ENCODE measurements around the gene SREBF2. TPM values are rescaled to one million over a fixed set of nuclear protein-coding genes. Genes with fewer than 3 reads are reported as not detected.
"Not testable (repeated sequence)": the region's sequence is repeated elsewhere in the genome, so short reads cannot be mapped to it uniquely, and the experiment has no call there.

SREBF2 gene
- total and polyA plus RNA-seq, 2 experiments from 2014 or later: 238 to 273 TPM

DNA sequence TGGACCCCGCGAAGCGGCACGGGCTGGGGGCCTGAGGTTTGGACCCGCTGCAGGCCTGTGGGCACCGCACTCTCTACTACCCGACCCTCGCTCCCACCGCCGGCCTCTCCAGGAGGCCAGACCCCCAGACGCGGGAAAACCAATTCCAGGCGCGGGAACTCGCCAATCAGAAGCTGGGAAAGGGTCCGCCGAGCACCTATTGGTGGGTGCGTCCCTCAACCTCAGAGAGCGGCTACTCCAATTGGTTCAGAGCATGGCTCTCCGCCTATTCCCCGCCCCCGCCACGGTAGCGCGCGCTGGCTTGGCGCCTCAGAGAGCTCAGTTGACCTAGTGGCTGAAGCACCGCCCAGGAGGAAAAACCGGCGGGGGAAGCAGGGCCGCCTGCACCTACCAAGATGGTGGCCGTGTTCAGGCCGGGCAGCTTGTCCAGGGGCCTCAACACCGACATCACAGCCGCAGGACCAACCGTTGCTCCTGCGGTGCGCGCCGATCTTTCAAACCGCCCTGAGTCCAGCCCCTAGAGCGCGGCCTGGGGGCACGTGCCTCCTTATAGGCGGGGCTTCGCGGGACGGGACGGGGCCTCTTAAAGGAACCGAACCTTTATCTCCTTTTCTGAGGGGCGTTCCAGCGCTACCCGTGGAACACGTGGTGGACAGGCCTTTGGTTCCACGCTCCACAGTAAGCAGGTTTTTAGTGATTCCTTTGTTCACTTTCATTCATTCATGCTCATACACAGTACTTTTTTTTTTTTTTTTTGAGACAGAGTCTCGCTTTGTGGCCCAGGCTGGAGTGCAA lies 113.9 kb downstream of the SREBF2 start, which contains the start of gene CENPM:
Gene CENPM, minus strand, starts transcription at position 524 of the 795 bp plus-strand sequence. Its CDS starts 76 bp downstream, at position 448.
- H3K9me3 ChIP-seq (ENCODE audit: low read depth): no peaks in the 10 kb centered on the region
- peak; percentile 95 to 97 for DNase-seq (ENCODE audit: low read depth in 1 of 2, low spot score in 1 of 2)
- peaks cover 4% of the 10 kb centered on the region for H3K4me1 ChIP-seq (ENCODE audit: low read depth)
- H3K27ac ChIP-seq: peak within 1 kb of the TSS; percentile 35
- TF ChIP-seq, protein P1, sequence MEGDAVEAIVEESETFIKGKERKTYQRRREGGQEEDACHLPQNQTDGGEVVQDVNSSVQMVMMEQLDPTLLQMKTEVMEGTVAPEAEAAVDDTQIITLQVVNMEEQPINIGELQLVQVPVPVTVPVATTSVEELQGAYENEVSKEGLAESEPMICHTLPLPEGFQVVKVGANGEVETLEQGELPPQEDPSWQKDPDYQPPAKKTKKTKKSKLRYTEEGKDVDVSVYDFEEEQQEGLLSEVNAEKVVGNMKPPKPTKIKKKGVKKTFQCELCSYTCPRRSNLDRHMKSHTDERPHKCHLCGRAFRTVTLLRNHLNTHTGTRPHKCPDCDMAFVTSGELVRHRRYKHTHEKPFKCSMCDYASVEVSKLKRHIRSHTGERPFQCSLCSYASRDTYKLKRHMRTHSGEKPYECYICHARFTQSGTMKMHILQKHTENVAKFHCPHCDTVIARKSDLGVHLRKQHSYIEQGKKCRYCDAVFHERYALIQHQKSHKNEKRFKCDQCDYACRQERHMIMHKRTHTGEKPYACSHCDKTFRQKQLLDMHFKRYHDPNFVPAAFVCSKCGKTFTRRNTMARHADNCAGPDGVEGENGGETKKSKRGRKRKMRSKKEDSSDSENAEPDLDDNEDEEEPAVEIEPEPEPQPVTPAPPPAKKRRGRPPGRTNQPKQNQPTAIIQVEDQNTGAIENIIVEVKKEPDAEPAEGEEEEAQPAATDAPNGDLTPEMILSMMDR (IDR thresholded peaks at IDR 0.05; ENCODE audit: low read depth, low read length): no peak
- no peaks in the 10 kb centered on the region for H3K36me3 ChIP-seq
- H3K4me3 ChIP-seq: peak within 1 kb of the TSS; percentile 50
- H3K27me3 ChIP-seq: no peaks in the 10 kb centered on the region

DNA sequence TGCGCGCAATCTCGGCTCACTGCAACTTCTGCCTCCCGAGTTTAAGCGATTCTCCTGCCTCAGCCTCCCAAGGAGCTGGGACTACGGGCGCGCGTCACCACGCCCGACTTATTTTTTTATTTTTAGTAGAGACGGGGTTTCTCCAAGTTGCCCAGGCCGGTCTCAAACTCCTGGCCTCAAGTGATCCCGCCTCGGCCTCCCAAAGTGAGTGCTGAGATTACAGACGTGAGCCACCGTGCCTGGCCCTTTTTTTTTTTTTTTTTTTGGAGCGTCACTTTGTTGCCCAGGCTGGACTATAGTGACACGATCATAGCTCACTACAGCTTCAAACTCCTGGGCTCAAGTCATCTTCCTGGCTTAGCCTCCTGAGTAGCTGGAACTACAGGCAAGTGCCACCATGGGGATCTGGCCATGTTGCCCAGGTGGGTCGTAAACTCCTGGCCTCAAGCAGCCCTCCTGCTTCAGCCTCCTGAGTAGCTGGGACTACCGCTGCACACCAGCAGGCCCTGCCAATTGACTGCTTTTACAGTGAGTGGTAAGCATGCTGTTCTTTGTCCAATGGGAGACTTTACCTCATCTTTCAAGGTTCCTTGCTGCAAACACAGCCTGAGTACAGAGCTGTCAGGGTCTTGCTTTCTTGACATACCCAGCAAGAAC lies 114.6 kb downstream of the SREBF2 start:
- no peaks in the 10 kb centered on the region for H3K27me3 ChIP-seq
- H3K36me3 ChIP-seq: no peaks in the 10 kb centered on the region
- no peak for DNase-seq (ENCODE audit: low read depth in 1 of 2, low spot score in 1 of 2)
- TF ChIP-seq, protein P1 (IDR thresholded peaks at IDR 0.05; ENCODE audit: low read depth, low read length): no peak
- peak overlapping the region; percentile 50 for H3K4me3 ChIP-seq
- H3K4me1 ChIP-seq (ENCODE audit: low read depth): peaks cover 4% of the 10 kb centered on the region
- no peak overlapping the region for H3K27ac ChIP-seq
- no peaks in the 10 kb centered on the region for H3K9me3 ChIP-seq (ENCODE audit: low read depth)

DNA sequence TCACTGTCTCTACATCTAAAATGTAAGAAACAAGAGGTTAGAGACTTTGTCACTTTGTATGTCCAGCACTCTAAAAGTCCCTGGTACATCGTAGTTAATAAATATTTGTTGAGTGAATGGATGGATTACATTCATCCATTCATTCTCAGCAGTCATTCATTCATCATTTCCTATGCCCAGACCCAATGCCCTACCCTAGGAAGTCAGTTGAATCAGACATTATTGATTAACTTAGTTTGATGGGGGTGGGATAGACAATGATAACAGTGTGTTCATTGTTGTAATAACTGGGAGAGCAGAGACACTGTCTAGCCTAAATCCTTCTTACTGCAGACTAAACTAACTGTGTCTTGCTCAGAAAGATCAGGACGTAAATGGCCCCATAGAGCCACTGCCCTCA lies 115.2 kb downstream of the SREBF2 start:
- Histone ChIP-seq H3K9me3 (ENCODE audit: low read depth) (no peaks in the 10 kb centered on the region), H3K4me3 (no peak overlapping the region), H3K4me1 (ENCODE audit: low read depth) (peaks cover 4% of the 10 kb centered on the region), H3K27me3 (no peaks in the 10 kb centered on the region), H3K36me3 (no peaks in the 10 kb centered on the region), H3K27ac (no peak overlapping the region)
- TF ChIP-seq, protein P1 (IDR thresholded peaks at IDR 0.05; ENCODE audit: low read depth, low read length): no peak
- no peak for DNase-seq (ENCODE audit: low read depth in 1 of 2, low spot score in 1 of 2)

DNA sequence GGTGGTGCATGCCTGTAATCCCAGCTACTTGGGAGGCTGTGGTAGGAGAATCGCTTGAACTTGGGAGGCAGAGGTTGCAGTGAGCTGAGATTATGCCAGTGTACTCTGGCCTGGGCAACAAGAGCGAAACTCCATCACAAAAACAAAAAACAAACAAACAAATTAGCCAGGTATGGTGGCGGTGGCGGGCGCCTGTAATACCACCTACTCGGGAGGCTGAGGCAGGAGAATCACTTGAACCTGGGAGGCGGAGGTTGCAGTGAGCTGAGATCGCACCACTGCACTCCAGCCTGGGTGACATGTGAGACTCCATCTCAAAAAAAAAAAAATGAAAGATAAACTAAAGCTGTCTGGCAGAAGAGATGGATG lies 116.0 kb downstream of the SREBF2 start:
- H3K4me1 ChIP-seq (ENCODE audit: low read depth); H3K9me3 ChIP-seq (ENCODE audit: low read depth); H3K4me3 ChIP-seq; H3K27me3 ChIP-seq; H3K36me3 ChIP-seq; H3K27ac ChIP-seq; DNase-seq (ENCODE audit: low read depth in 1 of 2, low spot score in 1 of 2): not testable (repeated sequence)

DNA sequence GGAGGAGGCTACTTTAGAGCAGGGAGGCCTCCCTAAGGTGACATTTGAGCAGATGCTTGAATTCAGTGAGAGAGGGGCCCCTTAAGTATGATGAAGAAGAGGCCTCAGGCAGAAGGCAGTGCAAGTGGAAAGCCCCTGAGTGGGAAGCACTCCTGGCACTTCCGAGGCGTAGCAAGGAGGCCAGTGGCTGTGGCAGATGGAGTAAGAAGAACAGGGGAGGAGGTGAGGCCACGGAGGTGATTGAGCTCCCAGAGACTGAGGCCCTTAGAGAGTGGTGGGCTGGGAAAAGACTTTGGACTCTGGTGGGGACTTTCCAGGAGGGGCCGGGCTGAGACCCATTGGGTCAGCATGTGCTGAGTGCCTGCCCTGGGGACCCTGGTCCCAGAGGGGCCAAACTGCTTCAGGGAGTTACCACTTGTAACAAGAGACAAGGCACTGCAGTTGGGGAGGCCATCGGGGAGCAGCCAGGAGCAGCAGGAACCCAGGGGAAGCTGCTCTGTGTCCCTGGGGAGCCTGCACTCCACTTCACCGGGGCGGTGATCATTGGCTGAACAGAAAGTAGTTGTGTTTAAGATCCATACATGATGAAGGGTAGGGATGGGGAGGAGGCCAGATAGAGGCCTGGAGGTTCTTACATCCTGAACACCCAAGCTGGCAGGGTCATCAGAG lies 116.5 kb downstream of the SREBF2 start:
- TF ChIP-seq, protein P1 (IDR thresholded peaks at IDR 0.05; ENCODE audit: low read depth, low read length): no peak
- no peak overlapping the region for H3K4me3 ChIP-seq
- H3K4me1 ChIP-seq (ENCODE audit: low read depth): peaks cover 4% of the 10 kb centered on the region
- H3K27me3 ChIP-seq: no peaks in the 10 kb centered on the region
- H3K9me3 ChIP-seq (ENCODE audit: low read depth): no peaks in the 10 kb centered on the region
- H3K27ac ChIP-seq: no peak overlapping the region
- no peaks in the 10 kb centered on the region for H3K36me3 ChIP-seq
- DNase-seq (ENCODE audit: low read depth in 1 of 2, low spot score in 1 of 2): no peak

All from cardiac muscle cell (in vitro differentiated cells and primary cell).